OCI-LY1 (cell line): ENCODE measurements around the gene GMPS.

ENCODE experiments used
- H2AFZ ChIP-seq: fragments of 200-600 bp; sonication (generic), shearing (Covaris generic); 2 replicates; pipeline ENCODE4 v1.6.0; 2014; ENCODE audit warnings: antibody characterized with exemption, mild to moderate bottlenecking, low read length
- H3F3A ChIP-seq: fragments of 200-600 bp; sonication (generic), shearing (Covaris generic); 2 replicates; pipeline ENCODE4 v1.6.0; 2014; ENCODE audit warnings: mild to moderate bottlenecking, antibody characterized with exemption, low read length, moderate library complexity; ENCODE audit not compliant: insufficient read depth
- H3K27ac ChIP-seq: fragments of 200-600 bp; sonication (generic); 2 replicates; pipeline ENCODE4 v1.5.1; 2014; ENCODE audit warnings: low read length, mixed run types, mild to moderate bottlenecking, low read depth; ENCODE audit not compliant: poor library complexity, severe bottlenecking
- H3K27me3 ChIP-seq: fragments of 200-600 bp; sonication (generic); 2 replicates; pipeline ENCODE4 v1.6.0; 2014; ENCODE audit warnings: antibody characterized with exemption, mild to moderate bottlenecking, low read length, moderate library complexity; ENCODE audit not compliant: insufficient read depth
- H3K36me3 ChIP-seq: fragments of 200-600 bp; sonication (generic); 2 replicates; pipeline ENCODE4 v1.6.1; 2014; ENCODE audit warnings: mild to moderate bottlenecking, antibody characterized with exemption, low read length, moderate library complexity, mixed read lengths; ENCODE audit not compliant: insufficient read depth
- H3K4me1 ChIP-seq: fragments of 200-600 bp; sonication (generic); 2 replicates; pipeline ENCODE4 v1.5.1; 2014; ENCODE audit warnings: mild to moderate bottlenecking, low read length, moderate library complexity; ENCODE audit not compliant: insufficient read depth, severe bottlenecking
- H3K4me2 ChIP-seq: fragments of 200-600 bp; sonication (generic), shearing (Covaris generic); 2 replicates; pipeline ENCODE4 v1.6.1; 2014; ENCODE audit warnings: low read length
- H3K4me3 ChIP-seq: fragments of 200-600 bp; sonication (generic); 2 replicates; pipeline ENCODE4 v1.5.1; 2014; ENCODE audit warnings: low read length, low read depth, mild to moderate bottlenecking, mixed read lengths; ENCODE audit not compliant: poor library complexity, severe bottlenecking
- H3K79me2 ChIP-seq: fragments of 200-600 bp; shearing (Covaris generic); 2 replicates; pipeline ENCODE4 v1.6.1; 2016; ENCODE audit warnings: mixed run types, low read length, mixed read lengths; ENCODE audit not compliant: insufficient read depth
- H3K9ac ChIP-seq: fragments of 200-600 bp; sonication (generic), shearing (Covaris generic); 2 replicates; pipeline ENCODE4 v1.6.1; 2014; ENCODE audit warnings: mild to moderate bottlenecking, low read length, mixed read lengths
- H3K9me2 ChIP-seq: fragments of 200-600 bp; sonication (generic), shearing (Covaris generic); 2 replicates; pipeline ENCODE4 v1.6.1; 2014; ENCODE audit warnings: low read depth, mild to moderate bottlenecking, low read length, mixed read lengths
- H3K9me3 ChIP-seq: fragments of 200-600 bp; shearing (Covaris generic); 2 replicates; pipeline ENCODE4 v1.6.1; 2014; ENCODE audit warnings: low read length, mixed read lengths
- H4K20me1 ChIP-seq: fragments of 200-600 bp; sonication (generic), shearing (Covaris generic); 2 replicates; pipeline ENCODE4 v1.6.0; 2016; ENCODE audit warnings: mild to moderate bottlenecking, low read length; ENCODE audit not compliant: insufficient read depth
- EZH2 ChIP-seq: fragments of 200-600 bp; sonication (generic), shearing (Covaris generic); IDR thresholded peaks from 2 replicates; pipeline ENCODE4 v1.8.0; 2017; ENCODE audit warnings: borderline replicate concordance, mixed run types, mild to moderate bottlenecking, antibody characterized with exemption, low read length, moderate library complexity, mixed read lengths
- TF ChIP-seq, protein P1 (sequence below): fragments of 200-600 bp; sonication (generic), shearing (Covaris generic); IDR thresholded peaks from 2 replicates; pipeline ENCODE4 v1.5.1; 2017; ENCODE audit warnings: mild to moderate bottlenecking, antibody characterized with exemption, low read length, moderate library complexity, mixed read lengths

The GMPS gene

DNA sequence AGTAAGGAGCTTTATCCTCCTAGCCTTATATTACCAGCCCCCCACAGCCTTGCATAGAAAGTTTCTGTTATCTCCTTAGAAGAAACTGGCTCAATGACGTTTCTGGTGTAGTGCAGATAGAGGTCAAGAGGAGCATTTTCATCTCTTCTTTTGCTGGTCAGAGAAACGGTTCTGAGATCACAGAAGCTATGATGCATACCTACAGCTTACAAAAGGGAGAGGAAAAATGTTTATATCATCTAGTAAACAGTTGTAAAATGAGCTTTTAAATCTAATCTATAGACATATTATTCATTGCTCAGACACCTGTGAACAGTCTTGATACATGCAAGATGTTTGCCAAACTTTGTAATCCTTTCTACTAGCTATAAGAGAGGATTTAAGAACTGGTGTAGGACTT lies 68.0 kb downstream of the GMPS start:
- Histone ChIP-seq H3K79me2 (no peaks in the 10 kb centered on the region), H3K36me3 (peaks cover 78% of the 10 kb centered on the region), H3F3A (no peaks in the 10 kb centered on the region), H4K20me1 (no peaks in the 10 kb centered on the region), H3K4me1 (no peaks in the 10 kb centered on the region), H3K4me2 (no peak overlapping the region), H3K27me3 (no peaks in the 10 kb centered on the region), H3K4me3 (no peak overlapping the region), H3K9me2 (no peaks in the 10 kb centered on the region), H3K9me3 (no peaks in the 10 kb centered on the region), H3K27ac (no peak overlapping the region), H2AFZ (no peak overlapping the region), H3K9ac (no peak overlapping the region)
- TF ChIP-seq, protein P1, sequence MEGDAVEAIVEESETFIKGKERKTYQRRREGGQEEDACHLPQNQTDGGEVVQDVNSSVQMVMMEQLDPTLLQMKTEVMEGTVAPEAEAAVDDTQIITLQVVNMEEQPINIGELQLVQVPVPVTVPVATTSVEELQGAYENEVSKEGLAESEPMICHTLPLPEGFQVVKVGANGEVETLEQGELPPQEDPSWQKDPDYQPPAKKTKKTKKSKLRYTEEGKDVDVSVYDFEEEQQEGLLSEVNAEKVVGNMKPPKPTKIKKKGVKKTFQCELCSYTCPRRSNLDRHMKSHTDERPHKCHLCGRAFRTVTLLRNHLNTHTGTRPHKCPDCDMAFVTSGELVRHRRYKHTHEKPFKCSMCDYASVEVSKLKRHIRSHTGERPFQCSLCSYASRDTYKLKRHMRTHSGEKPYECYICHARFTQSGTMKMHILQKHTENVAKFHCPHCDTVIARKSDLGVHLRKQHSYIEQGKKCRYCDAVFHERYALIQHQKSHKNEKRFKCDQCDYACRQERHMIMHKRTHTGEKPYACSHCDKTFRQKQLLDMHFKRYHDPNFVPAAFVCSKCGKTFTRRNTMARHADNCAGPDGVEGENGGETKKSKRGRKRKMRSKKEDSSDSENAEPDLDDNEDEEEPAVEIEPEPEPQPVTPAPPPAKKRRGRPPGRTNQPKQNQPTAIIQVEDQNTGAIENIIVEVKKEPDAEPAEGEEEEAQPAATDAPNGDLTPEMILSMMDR = no peak
- TF ChIP-seq EZH2 = no peak

DNA sequence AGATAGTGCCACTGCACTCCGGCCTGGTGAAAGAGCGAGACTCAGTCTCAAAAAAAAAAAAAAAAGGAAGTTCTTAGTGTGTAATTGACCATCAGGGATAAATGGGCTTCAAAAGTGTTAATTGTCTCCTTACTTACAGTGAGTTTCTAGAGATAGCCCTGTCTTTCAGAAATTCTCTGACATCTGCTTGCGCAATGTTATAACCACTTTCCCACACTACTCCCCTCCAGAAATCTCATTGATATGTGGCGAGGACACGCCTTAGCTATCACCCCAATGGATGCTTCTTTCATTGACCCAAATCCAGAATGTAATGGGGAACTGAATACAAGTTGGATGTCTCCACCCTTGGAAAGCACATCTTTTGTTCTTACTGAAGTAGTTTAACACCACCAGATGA lies 70.9 kb downstream of the GMPS start:
- Histone ChIP-seq H3K9me3 (no peaks in the 10 kb centered on the region), H2AFZ (no peak overlapping the region), H4K20me1 (no peaks in the 10 kb centered on the region), H3K4me1 (no peaks in the 10 kb centered on the region), H3K27me3 (no peaks in the 10 kb centered on the region), H3K36me3 (peaks cover 52% of the 10 kb centered on the region), H3K27ac (no peak overlapping the region), H3K9me2 (no peaks in the 10 kb centered on the region), H3K79me2 (no peaks in the 10 kb centered on the region), H3K4me2 (no peak overlapping the region), H3K4me3 (no peak overlapping the region), H3F3A (no peaks in the 10 kb centered on the region), H3K9ac (no peak overlapping the region)
- TF ChIP-seq, protein P1 = no peak
- TF ChIP-seq EZH2 = no peak

DNA sequence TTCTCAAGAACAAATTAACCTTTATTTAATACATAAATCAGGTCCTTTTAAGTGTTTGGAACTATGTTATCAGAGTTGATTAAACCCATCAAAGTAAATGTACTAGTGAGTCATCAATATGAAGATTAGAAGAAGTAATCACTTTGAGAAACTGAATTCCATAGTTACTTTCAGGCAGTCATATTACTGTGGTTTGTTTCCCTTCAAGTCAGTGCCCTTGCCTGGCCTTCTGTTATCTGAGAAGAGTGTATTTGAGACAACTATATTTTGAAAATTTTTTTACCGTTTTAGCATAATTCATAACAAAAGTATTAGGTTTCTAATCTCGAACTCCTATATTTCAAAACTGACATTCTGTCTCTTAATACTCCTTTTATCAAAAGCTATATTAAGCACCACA lies 73.6 kb downstream of the GMPS start:
- no peaks in the 10 kb centered on the region for H3K9me3 ChIP-seq
- H3K4me3 ChIP-seq = no peak overlapping the region

More for the DNA sequence above, 73.6 kb downstream of the GMPS start:
- Histone ChIP-seq H3K4me1 (no peaks in the 10 kb centered on the region), H3F3A (no peaks in the 10 kb centered on the region), H3K27me3 (no peaks in the 10 kb centered on the region), H3K9me2 (no peaks in the 10 kb centered on the region), H3K27ac (no peak overlapping the region), H3K79me2 (no peaks in the 10 kb centered on the region), H3K9ac (no peak overlapping the region), H2AFZ (no peak overlapping the region), H3K36me3 (peaks cover 25% of the 10 kb centered on the region), H3K4me2 (no peak overlapping the region), H4K20me1 (no peaks in the 10 kb centered on the region)
- TF ChIP-seq, protein P1 = no peak
- TF ChIP-seq EZH2 = no peak
